ENCODE data around the gene BFAR. TPM values are rescaled to one million over a fixed set of nuclear protein-coding genes. Genes with fewer than 3 reads are reported as not detected.

The BFAR gene
- total RNA-seq, 4 donors from 2014 or later = 53.4 to 65.1 (median 60.5) TPM

GRCh38 chr16:14602443-14602963, 30.2 kb upstream of the BFAR start:
- Histone ChIP-seq H3K27me3 (no peaks in the 10 kb centered on the region), H3K36me3 (peaks cover 8 to 98% of the 10 kb centered on the region in 2 donors), H3K4me3 (no peak overlapping the region), H3K4me1 (no peaks in the 10 kb centered on the region), H3K27ac (no peak overlapping the region), H3K9me3 (no peaks in the 10 kb centered on the region)
- TF ChIP-seq POLR2AphosphoS5 (IDR thresholded peaks at IDR 0.05) (no peak), EP300 (IDR thresholded peaks at IDR 0.05) (no peak), CTCF (IDR thresholded peaks at IDR 0.05) (no peak), POLR2A (IDR thresholded peaks at IDR 0.05) (no peak)
- ATAC-seq = no peak
- WGBS, 2 donors (ENCODE audit: low coverage in 1 of 2) = 82% methylated on average over 6 of the region's 6 CpGs; no CpG with 5 or more reads in 1 of the 2 donors

- no peak for TF ChIP-seq POLR2AphosphoS5 (IDR thresholded peaks at IDR 0.05)
- TF ChIP-seq POLR2A (IDR thresholded peaks at IDR 0.05) = no peak
- no peak for TF ChIP-seq EP300 (IDR thresholded peaks at IDR 0.05)
- no peak for TF ChIP-seq CTCF (IDR thresholded peaks at IDR 0.05)
- 79 to 80% methylated on average over 5 of the region's 6 CpGs for WGBS, 2 donors (ENCODE audit: low coverage in 1 of 2)
- peaks cover 8 to 100% of the 10 kb centered on the region in 2 donors for H3K36me3 ChIP-seq
Measured at GRCh38 chr16:14606102-14606501, 26.6 kb upstream of the BFAR start.

GRCh38 chr16:14608111-14608566, 24.6 kb upstream of the BFAR start:
- TF ChIP-seq CTCF (IDR thresholded peaks at IDR 0.05) = no peak
- no peak for TF ChIP-seq EP300 (IDR thresholded peaks at IDR 0.05)
- no peak for TF ChIP-seq POLR2AphosphoS5 (IDR thresholded peaks at IDR 0.05)
- no peak for TF ChIP-seq POLR2A (IDR thresholded peaks at IDR 0.05)
- H3K27ac ChIP-seq = no peak overlapping the region

More at GRCh38 chr16:14606102-14606501, 26.6 kb upstream of the BFAR start:
- H3K9me3 ChIP-seq = no peaks in the 10 kb centered on the region
- H3K27ac ChIP-seq = no peak overlapping the region
- H3K4me3 ChIP-seq = no peak overlapping the region
- no peak for ATAC-seq
- H3K4me1 ChIP-seq = no peaks in the 10 kb centered on the region
- H3K27me3 ChIP-seq = no peaks in the 10 kb centered on the region

GRCh38 chr16:14608604-14609003, 24.1 kb upstream of the BFAR start:
- H3K4me1 ChIP-seq = no peaks in the 10 kb centered on the region
- no peaks in the 10 kb centered on the region for H3K9me3 ChIP-seq
- TF ChIP-seq CTCF (IDR thresholded peaks at IDR 0.05) (no peak), POLR2A (IDR thresholded peaks at IDR 0.05) (no peak), EP300 (IDR thresholded peaks at IDR 0.05) (no peak), POLR2AphosphoS5 (IDR thresholded peaks at IDR 0.05) (no peak)
- ATAC-seq = no peak
- no peak overlapping the region for H3K4me3 ChIP-seq
- H3K27ac ChIP-seq = no peak overlapping the region
- WGBS, 2 donors (ENCODE audit: low coverage in 1 of 2) = 71 to 94% methylated on average over 6 of the region's 6 CpGs
- H3K27me3 ChIP-seq = no peaks in the 10 kb centered on the region
- peaks cover 5 to 100% of the 10 kb centered on the region in 2 donors for H3K36me3 ChIP-seq

More at GRCh38 chr16:14608111-14608566, 24.6 kb upstream of the BFAR start:
- no peaks in the 10 kb centered on the region for H3K27me3 ChIP-seq
- no peaks in the 10 kb centered on the region for H3K9me3 ChIP-seq
- no peak for ATAC-seq
- H3K36me3 ChIP-seq = peaks cover 8 to 100% of the 10 kb centered on the region in 2 donors
- WGBS, 2 donors (ENCODE audit: low coverage in 1 of 2) = 89 to 92% methylated on average over 4 of the region's 4 CpGs
- H3K4me1 ChIP-seq = no peaks in the 10 kb centered on the region
- H3K4me3 ChIP-seq = no peak overlapping the region

- Histone ChIP-seq H3K27me3 (no peaks in the 10 kb centered on the region), H3K27ac (no peak overlapping the region), H3K36me3 (peaks cover 4 to 99% of the 10 kb centered on the region in 2 donors), H3K4me3 (no peak overlapping the region), H3K4me1 (no peaks in the 10 kb centered on the region), H3K9me3 (no peaks in the 10 kb centered on the region)
- 89 to 94% methylated on average over 4 of the region's 6 CpGs for WGBS, 2 donors (ENCODE audit: low coverage in 1 of 2)
- ATAC-seq = no peak
- TF ChIP-seq CTCF (IDR thresholded peaks at IDR 0.05) = no peak
- no peak for TF ChIP-seq POLR2AphosphoS5 (IDR thresholded peaks at IDR 0.05)
- no peak for TF ChIP-seq EP300 (IDR thresholded peaks at IDR 0.05)
- no peak for TF ChIP-seq POLR2A (IDR thresholded peaks at IDR 0.05)
Measured at GRCh38 chr16:14609716-14610115, 23.0 kb upstream of the BFAR start.
